Measurements from ENCODE around the gene PPP1R12C.
"Not testable (repeated sequence)": the region's sequence is repeated elsewhere in the genome, so short reads cannot be mapped to it uniquely, and the experiment has no call there.

PPP1R12C gene

DNA sequence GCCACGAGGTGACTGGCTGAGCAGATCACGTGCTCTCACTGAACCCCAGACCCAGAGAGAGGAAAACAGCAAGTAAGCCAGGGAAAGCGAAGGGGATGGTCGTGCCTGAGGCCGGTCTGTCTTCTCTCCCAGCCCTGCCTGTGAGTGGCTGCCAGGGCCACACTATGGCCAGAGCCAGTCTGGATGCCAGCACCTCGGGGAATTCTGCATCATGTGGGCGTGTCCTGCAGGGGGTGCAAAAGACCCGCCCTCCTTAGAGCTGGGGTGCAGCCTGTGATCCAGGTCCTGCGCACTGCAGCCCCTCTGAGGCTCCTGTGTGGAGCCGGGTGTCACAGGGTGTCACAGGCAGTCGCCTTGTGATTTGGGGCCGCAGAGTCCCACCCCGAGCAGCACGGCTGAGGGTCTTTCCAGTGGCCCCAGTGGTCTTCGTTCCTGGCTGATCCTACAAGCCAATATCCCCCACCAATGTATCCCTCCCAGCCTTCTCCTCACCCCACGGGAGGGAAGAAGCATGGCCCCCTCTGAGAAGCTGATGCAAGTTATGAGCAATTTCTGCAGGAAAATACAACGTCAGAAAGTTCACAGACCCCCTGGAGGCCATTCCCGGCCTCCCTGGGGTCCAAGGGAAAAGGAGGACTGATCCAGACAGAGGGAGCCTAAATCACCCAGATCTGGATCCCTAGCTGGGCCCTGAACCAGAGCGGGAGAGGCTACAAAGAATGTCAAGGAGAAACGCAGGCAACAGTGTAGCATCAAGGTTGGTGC lies 7.7 kb downstream of the PPP1R12C start:
- no peak for FAIRE-seq

DNA sequence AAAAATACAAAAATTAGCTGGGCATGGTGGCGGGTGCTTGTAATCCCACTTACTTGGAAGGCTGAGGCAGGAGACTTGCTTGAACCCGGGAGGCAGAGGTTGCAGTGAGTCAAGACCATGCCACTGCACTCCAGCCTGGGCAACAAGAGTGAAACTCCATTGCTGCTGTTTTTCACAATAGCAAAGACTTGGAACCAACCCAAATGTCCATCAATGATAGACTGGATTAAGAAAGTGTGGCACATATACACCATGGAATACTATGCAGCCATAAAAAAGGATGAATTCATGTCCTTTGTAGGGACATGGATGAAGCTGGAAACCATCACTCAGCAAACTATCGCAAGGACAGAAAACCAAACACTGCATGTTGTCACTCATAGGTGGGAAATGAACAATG lies 10.2 kb downstream of the PPP1R12C start:
- FAIRE-seq, result not testable (repeated sequence)

DNA sequence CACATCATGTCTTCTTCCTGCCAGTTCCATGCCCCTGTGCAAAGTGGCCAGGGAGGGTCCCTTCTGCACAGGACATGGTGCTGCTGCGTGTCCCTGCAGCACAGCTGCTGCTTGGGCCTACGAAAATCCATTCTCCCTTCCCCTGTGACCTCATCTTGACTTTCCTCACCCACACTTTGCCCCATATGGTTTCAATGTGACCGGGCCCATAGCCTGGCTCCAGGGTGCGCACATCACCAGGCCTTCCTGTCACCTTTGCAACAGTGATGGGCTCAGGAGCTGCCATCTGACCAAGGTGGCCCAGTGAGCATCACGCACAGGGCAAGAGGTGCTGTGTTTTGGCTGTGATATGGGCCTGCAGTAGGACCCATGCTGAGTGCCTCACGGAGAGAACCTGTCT lies 10.8 kb downstream of the PPP1R12C start:
- FAIRE-seq, result no peak

DNA sequence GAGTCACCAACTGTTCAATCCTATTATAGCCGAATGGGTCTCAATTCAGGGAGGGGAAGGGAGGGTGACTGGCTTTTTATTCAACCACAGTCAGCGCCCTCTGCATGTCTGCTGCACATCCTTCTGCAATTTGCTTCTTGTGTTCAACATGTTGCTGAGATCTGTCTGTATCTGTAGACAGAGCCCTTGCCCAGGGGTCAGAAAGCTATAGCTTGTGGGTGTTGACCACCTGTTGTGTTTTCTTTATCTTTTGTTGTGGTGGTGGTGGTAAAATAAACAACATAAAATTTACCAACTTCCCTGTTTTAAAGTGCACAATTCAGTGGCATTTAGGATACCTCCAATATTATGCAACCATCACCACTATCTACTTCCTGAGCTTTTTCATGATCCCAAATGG lies 12.2 kb downstream of the PPP1R12C start:
- FAIRE-seq, result no peak

DNA sequence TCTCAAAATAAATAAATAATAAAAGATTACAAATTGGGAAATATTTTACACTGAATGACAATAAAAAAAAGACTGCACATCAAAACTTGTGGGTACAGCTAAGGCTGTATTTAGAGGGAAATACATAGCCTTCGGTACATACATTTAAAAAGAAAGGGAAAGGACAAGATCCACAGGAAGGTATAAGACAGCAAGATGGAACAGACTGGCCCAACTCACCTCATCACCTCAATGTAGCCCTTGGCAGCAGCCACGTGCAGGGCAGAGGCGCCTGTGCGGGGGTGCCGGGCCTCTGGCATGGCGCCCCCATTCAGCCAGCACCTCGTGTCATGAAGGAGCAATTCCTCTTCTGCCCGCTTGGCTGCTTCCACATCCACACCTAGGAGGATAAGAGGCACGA lies 14.2 kb downstream of the PPP1R12C start:
- no peak for FAIRE-seq

DNA sequence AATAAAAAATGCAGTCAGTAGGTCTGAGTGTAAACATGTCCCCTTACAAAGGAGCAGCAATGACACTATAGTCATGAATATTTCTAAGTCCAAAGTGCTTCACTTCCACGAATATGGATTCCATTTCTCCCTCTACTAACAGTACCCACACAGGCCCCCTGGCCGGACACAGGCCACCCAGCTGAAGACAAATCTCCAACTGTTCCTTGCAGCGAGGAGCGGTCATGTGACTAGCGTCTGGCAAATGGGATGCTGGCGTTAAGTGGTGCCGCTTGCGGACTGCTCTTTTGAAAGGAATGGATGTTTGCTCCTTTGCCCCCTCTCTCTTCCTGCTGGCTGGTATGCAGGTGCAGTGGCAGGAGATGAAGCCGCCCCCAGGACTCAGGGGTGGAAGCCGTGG lies 16.2 kb downstream of the PPP1R12C start:
- FAIRE-seq, result no peak

DNA sequence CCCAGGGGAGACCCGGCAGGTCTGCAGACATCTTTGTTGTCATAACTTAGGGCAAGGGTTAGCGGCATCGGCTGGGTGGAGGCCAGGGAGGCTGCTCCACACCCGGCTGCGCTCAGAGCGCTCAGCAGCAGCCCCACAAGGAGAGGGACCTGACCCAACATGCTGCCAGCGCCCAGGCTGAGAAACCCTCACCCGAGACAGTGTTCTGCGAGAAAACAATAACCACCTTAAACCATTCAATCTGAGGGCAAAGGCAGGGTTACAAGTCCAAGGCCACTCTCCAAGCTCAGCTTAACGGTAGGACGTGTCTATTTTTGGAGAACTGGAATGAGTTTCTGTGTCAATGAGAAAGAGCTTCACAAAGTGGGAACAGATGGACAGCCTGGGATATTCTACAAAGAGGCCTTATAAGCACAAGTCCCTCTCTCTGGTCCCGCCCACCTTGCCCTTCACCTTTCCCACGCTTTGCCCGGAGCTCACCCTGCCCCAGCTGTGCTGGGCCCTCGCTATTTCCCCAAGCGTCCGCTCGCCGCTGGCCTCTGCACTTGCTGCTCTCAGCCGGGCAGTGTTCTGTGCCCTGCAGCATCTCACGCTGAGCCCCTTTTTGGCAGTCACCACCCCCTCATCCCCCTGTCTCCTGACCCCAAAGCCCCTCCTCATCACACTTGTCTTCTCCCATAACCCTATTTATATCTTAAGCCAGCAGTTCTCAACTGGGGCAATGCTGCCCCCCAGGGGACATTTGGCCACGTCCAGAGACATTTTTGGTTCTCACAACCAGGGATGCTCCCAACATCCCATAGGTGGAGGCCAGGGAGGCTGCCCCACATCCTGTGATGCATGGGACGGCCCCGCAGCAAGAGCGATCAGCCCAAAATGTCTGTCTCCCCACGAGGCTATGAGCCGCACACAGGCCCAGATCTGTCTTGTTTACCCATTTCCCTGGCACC lies 17.6 kb downstream of the PPP1R12C start:
- FAIRE-seq, result no peak

DNA sequence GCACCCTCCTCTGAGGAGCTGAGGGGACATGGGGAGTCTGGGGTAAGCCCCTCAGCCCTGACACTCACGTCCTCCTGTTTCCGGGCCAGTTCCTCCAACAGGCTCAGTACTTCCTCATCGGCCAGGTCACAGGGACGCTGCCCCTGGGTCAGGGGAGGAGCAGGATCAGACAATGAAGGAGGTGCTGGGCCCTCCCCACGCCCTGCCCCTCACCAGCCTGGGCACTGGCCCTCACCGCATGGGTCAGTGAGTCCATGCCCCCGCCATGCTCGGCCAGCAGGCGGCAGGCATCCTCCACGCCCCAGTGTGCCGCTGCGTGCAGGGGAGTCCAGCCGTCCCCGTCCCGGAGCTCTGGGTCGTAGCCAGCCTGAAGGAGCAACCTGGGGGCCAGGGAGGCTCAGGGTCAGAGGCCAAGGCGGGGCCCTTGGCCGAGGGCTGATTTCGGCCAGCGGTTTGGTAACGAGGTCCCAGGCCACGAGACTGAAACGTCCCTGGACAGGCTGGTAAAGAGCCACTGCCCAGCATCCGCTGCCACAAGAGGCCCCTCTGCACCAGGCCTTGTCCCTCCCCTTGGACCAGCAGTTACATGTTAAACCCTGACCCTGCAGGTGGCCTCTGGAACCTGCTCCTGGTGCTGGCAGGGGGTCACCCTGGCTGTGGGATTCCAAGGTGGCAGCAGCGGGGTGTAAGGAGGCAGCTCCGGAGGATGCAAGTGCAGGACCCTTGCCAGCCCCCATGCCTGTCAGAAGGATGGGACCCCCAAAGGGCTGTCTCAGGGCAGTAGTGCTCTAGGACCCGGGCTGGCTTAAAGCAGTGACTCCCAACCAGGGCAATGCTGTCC lies 18.5 kb downstream of the PPP1R12C start:
- no peak for FAIRE-seq

DNA sequence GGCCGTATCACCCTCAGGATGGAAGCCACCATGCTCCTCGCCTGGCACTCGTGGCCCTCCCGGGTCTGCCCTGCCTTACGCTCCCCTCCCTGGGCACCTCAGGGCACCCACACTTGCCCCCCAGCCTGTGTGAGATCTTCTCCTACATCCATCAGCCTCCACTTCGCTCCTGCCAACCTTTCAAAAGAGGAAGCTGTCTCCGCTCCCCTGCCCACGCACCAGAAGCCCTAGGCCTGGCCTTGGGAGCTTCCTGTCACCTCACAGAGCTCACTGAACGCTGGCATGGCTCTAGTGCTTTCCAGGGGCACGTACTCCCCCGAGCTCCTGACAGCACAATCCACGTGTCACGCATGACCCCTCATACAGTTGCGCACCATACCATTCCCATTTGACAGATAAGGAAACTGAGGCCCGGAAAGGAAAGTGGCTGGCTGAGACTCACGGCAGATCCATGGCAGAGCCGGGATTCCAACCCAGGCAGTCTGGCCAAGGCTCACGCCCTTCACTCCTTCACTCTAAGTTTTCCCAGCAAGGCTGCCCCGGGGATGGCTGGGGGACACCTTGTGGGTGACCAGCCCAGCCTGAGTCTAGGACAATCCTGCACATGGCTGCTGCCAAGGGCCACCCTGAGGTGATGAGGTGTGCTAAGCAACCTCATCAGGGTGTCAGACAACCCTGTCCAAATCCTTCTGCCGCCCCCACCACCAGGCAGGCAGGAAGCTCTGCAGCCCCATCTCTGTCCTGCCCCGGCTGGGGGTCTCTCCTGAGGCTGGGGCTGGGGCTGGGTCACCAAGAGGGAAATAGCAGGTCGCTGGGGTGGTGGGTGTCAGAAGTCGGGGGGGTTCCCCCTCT lies 19.3 kb downstream of the PPP1R12C start:
- no peak for FAIRE-seq

DNA sequence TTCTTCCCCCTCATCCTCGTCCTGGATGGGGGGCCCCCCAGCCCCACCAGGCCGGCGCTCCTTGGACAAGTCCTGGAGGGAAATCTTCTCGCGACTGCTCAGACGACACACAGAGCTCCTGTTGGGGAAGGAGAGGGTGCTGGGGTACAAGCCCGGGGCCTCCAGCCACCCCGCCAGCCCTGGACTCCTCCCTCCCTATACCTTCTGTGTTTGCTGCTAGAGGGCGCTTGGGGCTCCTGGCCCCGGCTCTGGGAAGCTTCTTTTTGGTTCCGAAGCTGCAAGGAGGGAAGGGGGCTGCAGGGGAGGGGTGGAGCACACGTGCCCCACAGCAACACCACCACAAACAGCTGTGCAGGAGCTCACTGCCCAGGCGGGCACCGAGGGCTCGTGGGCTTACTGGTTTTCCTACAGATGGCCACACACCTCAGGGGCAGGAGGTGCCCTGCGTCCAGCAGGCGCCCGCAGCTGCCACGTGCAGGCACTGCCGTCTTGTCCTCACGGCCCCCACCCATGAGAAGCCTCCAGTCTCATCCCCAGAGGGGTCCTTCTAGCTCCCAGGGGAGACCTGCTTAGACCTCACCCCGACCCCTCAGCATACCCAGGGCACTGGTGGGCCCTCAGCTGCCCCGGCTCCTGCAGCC lies 21.3 kb downstream of the PPP1R12C start:
- FAIRE-seq, result no peak

DNA sequence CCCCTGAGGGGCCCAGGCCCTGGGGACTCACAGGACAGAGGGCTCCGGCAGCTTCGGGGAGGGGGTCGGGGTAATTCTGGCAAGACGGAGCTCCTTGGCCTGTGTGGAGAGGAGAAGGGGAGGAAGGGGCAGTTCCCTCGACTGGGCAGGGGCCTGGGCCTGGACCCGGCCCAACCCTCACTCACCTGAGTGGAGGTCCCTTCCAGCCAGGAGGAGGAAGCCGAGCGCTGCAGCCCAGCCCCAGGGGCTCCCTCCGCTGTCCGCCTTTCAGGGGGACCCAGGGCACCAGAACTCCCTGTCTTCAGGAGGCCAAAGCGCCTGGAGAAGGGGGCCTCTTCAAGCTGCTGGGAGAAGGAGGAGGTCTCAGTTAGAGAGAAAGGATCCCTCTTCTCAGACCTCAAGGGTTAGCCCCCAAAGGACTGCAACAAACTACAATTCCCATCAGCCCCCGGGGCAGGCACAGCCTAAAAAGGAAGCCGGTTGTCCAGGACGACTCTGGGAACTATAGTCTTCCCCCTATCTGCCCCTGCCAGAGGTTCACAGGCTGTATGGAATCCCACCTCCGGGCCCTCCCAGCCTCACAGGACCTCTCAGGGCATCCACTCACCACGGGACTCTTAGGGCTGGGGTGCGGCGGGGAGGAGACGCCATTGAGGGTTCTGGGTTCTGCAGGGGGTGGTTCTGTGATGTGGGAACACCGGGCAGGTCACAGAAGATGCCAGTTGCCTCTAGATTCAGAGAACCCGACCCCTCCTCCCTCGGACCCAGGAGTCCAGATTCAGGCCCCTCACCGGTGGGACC lies 22.0 kb downstream of the PPP1R12C start:
- no peak for FAIRE-seq

DNA sequence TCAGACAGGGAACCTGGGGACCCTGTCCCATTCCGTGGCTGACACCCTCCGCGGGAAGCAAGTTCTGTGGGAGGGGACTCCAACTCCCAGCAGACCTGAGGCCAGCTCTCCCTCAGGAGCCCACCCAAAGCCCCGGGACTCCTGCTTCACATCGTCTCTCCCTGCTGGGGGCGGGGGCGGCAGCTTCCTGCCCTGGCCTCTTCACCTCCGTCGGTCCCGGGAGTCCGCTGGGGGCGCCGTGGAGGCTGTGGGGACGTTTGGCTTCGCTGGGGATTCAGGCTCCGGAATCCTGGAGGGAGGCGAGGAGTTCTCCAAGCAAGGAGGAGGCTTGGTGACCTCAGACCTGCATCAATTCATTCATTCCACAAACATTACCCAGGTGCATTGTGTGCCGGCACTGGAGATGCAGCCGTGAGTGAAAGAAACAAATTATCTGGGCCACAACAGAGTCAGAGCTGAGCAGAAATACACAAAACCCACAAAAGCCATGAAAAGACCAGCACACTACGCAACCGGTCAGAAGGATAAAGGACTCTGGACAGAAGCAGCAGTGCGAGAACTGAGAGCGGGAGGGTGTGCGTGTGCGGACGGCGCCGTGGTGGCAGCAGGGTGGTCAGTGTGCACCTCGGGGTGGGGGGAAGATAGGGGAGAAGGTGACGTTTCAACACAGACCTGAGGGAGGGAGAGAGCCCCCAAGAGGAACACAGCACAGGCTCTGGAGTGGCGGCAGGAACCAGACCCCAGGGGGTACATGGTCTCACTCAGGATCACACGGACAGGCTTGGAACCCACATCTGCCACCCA lies 22.8 kb downstream of the PPP1R12C start:
- no peak for FAIRE-seq

DNA sequence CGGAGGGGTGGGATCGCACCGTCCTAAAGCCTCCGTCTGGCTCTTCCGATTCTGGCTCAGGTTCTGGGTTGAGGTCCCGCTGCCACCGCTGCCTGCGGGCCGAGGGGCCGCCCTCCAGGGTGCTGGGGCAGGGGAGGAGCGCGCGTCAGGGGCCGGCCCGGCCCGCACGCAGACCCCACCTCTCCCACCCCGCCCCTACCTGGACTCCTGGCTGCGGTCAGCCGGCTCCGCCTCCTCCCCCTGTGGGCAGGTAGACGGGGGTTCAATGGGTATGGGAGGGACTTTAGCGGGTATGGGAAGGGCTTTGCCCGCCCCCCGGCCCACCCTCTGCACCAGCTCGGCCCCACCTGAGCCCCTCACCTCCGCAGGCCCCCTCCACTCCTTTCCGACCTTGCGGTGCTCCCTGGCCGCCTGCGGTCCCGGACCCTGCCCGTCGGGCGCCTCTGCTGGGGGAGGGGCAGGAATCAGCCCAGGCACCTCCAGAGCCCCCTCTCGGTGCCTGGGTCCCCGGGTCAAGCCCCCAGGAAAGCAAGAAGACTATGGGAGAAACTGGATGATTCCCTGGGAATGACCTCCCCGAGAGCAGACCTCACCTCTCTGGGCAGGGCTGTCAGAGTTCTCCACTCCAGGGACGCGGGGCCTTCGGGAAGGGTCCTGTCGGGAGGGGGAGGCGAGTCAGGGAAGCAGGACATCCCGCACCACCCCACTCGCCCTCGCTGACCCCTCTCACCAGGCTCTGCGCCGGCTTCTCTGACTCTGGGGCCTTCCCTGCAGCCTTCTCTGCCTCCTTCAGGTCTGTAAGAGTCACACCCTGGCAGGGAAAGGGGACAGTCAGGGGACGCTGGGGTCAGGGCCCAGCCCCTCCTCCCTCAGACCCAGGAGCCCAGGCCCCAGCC lies 24.8 kb downstream of the PPP1R12C start:
- no peak for FAIRE-seq

DNA sequence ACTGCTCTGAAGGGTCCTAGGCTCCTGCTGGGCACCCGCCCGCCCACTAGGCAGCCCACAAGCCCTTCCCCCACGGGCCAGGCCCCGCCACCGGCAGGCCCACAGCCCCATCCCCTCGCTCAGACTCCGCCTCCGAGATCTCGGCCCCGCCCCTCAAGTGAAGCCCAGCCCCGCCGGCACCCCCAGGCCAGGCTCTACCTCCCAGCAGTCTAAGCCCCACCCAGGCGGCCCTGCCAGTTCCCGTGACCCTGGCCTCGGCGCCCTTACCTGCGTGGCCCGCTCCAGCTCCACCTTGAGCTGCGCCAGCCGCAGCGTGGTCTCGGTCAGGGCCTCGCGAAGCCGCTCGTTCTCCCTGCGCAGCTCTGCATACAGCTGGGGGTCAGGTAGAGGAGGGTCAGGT lies 25.5 kb downstream of the PPP1R12C start:
- no peak for FAIRE-seq

DNA sequence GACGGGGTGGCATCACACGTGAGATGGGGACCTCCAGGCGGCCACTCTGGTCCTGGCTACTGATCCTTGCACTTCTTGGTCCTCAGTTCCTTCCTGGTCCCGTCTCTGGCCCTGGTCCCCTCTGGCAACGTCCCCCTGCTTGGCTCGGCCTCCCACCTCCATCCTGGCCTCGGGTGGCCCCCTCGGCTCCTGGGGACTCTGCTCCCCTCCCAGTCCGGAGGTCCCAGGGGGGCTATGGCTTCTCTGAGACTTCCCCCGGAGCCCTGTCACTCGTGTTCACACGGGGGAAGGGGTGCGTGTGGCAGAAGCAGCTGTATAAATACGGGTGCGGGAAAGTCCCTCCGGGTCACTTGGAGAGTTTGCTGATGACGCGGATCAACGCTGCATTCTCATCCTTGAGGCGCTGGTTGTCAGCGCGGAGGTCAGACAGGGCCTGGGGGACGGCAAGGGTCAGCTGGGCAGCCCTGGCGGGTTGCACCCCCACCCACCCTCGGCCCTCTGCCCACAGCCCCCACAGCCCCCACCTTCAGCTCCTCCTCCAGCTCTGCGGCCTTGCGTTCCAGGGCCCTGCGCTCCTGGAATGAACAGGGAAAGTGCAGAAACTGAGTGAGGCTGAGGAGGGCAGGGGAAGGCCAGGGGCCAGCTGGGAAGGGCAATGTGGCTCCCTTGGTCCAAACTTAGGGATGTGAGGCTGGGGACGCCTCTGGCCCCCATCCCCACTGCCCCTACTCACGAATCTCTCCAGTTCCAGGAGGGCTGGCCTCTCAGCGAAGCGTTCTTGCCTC lies 26.1 kb downstream of the PPP1R12C start:
- FAIRE-seq, result no peak

DNA sequence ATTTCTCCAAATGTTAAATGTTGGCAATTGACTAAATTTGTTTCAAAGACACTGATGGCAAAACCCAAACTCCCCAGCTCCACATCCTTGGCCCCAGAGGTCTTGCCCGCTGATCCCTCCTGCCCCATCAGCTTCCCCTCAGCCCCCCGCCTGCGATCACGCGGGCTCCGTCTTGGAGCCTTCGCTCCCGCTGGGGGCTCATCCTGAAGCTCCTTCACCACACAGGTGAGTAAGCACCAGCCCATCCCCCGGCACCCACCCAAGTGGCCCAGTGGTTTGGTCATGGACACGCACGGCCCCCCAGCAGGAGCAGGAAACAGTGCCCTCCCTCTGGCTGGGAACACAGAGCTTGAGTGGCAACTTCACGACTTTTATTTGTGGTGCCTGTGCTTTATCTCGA lies 26.9 kb downstream of the PPP1R12C start:
- FAIRE-seq, result no peak

DNA sequence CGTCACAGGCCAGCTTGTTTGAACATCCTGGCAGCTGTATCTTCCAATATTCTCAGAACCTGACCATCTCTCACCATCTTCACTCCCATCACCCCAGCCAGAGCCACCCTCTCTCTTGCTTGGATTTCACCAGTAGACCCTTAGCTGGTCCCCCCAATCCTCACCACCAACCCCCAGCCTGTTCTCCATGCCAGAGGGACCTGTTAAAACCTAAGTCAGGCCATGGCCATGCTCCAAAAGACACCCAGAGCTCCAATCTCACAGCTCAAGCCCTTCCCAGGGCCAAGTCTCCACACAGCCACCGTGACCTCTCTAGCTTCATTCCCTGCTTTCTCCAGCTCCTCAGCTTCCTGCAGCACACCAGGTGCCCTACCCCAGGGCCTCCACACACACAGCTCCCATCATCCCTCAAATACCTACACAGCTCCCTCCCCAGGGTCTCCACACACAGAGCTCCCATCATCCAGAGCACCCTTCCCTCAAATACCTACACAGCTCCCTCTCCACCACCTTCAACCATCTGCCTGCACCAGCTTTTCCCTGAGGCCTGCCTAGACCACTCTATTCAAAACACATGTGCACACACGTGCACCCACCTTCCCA lies 28.0 kb downstream of the PPP1R12C start:
- FAIRE-seq, result no peak
